Liver (tissue), 9 donors: Measurements from ENCODE around the gene RNF175. TPM values are rescaled to one million over a fixed set of nuclear protein-coding genes. Genes with fewer than 3 reads are reported as not detected.

Experiments
- DNase-seq: peaks from one replicate; pipeline ENCODE4 v3.0.0-alpha.2; 2017; ENCODE audit warnings: low spot score
- H3K27ac ChIP-seq, 2 donors: one replicate each; pipeline ENCODE4 v1.7.0; 2013; ENCODE audit warnings: inconsistent platforms in 2 of 2, low read length in 2 of 2, control low read depth in 1 of 2, low read depth in 1 of 2, mild to moderate bottlenecking in 1 of 2
- H3K27me3 ChIP-seq, 4 donors: one replicate each; pipeline versions ENCODE4 v1.6.1 to v1.7.0; 2013; ENCODE audit warnings: low read length in 3 of 4, inconsistent platforms in 1 of 4, mild to moderate bottlenecking in 1 of 4, moderate library complexity in 1 of 4; ENCODE audit not compliant: control insufficient read depth in 4 of 4, insufficient read depth in 4 of 4
- H3K36me3 ChIP-seq, 4 donors: one replicate each; pipeline versions ENCODE4 v1.6.1 to v1.7.0; 2013; ENCODE audit warnings: low read length in 3 of 4, mild to moderate bottlenecking in 3 of 4, low read depth in 1 of 4, moderate library complexity in 1 of 4; ENCODE audit not compliant: control insufficient read depth in 4 of 4, insufficient read depth in 3 of 4
- H3K4me1 ChIP-seq, 4 donors: one replicate each; pipeline versions ENCODE4 v1.6.1 to v1.7.0; 2013; ENCODE audit warnings: low read length in 3 of 4, mild to moderate bottlenecking in 3 of 4, moderate library complexity in 1 of 4; ENCODE audit not compliant: control insufficient read depth in 4 of 4, insufficient read depth in 4 of 4
- H3K4me3 ChIP-seq, 3 donors: one replicate each; pipeline versions ENCODE4 v1.6.1 to v1.7.0; 2013; ENCODE audit warnings: low read length in 3 of 3, control low read depth in 1 of 3, low read depth in 1 of 3, mild to moderate bottlenecking in 1 of 3
- H3K9ac ChIP-seq, 2 donors: one replicate each; pipeline ENCODE4 v1.7.0; 2013; ENCODE audit warnings: low read length in 2 of 2, mild to moderate bottlenecking in 2 of 2, moderate library complexity in 2 of 2, control low read depth in 1 of 2, low read depth in 1 of 2
- H3K9me3 ChIP-seq, 4 donors: one replicate each; pipeline versions ENCODE4 v1.6.1 to v1.7.0; 2013; ENCODE audit warnings: low read length in 3 of 4; ENCODE audit not compliant: control insufficient read depth in 4 of 4
- FOXA1 ChIP-seq: IDR thresholded peaks from 2 replicates; pipeline ENCODE4 v1.6.1; 2016; ENCODE audit warnings: antibody characterized with exemption
- FOXA2 ChIP-seq: IDR thresholded peaks from 2 replicates; pipeline ENCODE4 v1.6.1; 2016; ENCODE audit warnings: antibody characterized with exemption
- GABPA ChIP-seq, 2 donors: IDR thresholded peaks in 1 of 2; conservative IDR thresholded peaks in 1 of 2; 2 replicates each; pipeline ENCODE4 v1.6.1; 2016; ENCODE audit warnings: antibody characterized with exemption in 2 of 2, mild to moderate bottlenecking in 1 of 2, moderate library complexity in 1 of 2
- HNF4A ChIP-seq, 2 donors: conservative IDR thresholded peaks; 2 replicates each; pipeline ENCODE4 v1.6.1; 2016; ENCODE audit warnings: antibody characterized with exemption in 2 of 2, mild to moderate bottlenecking in 2 of 2
- HNF4G ChIP-seq: IDR thresholded peaks from 2 replicates; pipeline ENCODE4 v1.6.1; 2016; ENCODE audit warnings: antibody characterized with exemption
- JUND ChIP-seq, 2 donors: IDR thresholded peaks; 2 replicates each; pipeline ENCODE4 v1.6.1; 2016; ENCODE audit warnings: antibody characterized with exemption in 2 of 2
- NR2F2 ChIP-seq: IDR thresholded peaks from 2 replicates; pipeline ENCODE4 v1.6.1; 2016; ENCODE audit warnings: antibody characterized with exemption
- RAD21 ChIP-seq, 2 donors: IDR thresholded peaks; 2 replicates each; pipeline ENCODE4 v1.6.1; 2016; ENCODE audit warnings: antibody characterized with exemption in 2 of 2, mild to moderate bottlenecking in 2 of 2
- SP1 ChIP-seq: IDR thresholded peaks from 2 replicates; pipeline ENCODE4 v1.6.1; 2018; ENCODE audit warnings: antibody characterized with exemption, mild to moderate bottlenecking
- YY1 ChIP-seq: IDR thresholded peaks from 2 replicates; pipeline ENCODE4 v1.6.1; 2016; ENCODE audit warnings: antibody characterized with exemption, mild to moderate bottlenecking
- whole genome bisulfite sequencing: extraction: QIAGEN DNeasy Blood & Tissue Kit; methylation state at CpG from one replicate; pipeline ENCODE4 v1.1.7; 2013; 5-methylcytosine and 5-hydroxymethylcytosine counted together
- polyA plus RNA-seq, 2 donors: library from polyadenylated mRNA; stranded (reverse) in 1 of 2; unstranded in 1 of 2; fragments of 200-250 nt in 1 of 2; fragments of >200 nt in 1 of 2; fragmentation: Nextera tagmentation in 1 of 2; extraction: Ambion mirVana in 1 of 2; gene quantifications; one replicate each; pipeline versions ENCODE4 v1.2.1 to v1.2.3, GENCODE V29; 2013 to 2015
- total RNA-seq, 2 donors: library from RNA; depleted of rRNA; stranded (reverse); fragments of >200 nt; gene quantifications; one replicate each; pipeline ENCODE4 v1.2.3, GENCODE V29; 2014
- TF ChIP-seq, protein P1 (sequence below): IDR thresholded peaks from 2 replicates; pipeline ENCODE4 v1.6.1; 2016; ENCODE audit warnings: antibody characterized with exemption
- TF ChIP-seq, protein P2 (sequence below): fragments of 150-350 bp; IDR thresholded peaks from 2 replicates; pipeline ENCODE4 v1.5.1; 2017; ENCODE audit warnings: improper control_type of control experiment, low read depth, low read length; ENCODE audit not compliant: missing input control
- TF ChIP-seq, protein P3 (sequence below): IDR thresholded peaks from 2 replicates; pipeline ENCODE4 v1.6.1; 2016; ENCODE audit warnings: antibody characterized with exemption, mild to moderate bottlenecking
- donor health status: healthy.
- donor health status: healthy.
- donor health status: healthy.
- donor health status: healthy.
- donor health status: healthy.

Gene RNF175
- total and polyA plus RNA-seq, 4 donors: 0.08 to 0.65 (median 0.24) TPM; not detected in 1

DNA sequence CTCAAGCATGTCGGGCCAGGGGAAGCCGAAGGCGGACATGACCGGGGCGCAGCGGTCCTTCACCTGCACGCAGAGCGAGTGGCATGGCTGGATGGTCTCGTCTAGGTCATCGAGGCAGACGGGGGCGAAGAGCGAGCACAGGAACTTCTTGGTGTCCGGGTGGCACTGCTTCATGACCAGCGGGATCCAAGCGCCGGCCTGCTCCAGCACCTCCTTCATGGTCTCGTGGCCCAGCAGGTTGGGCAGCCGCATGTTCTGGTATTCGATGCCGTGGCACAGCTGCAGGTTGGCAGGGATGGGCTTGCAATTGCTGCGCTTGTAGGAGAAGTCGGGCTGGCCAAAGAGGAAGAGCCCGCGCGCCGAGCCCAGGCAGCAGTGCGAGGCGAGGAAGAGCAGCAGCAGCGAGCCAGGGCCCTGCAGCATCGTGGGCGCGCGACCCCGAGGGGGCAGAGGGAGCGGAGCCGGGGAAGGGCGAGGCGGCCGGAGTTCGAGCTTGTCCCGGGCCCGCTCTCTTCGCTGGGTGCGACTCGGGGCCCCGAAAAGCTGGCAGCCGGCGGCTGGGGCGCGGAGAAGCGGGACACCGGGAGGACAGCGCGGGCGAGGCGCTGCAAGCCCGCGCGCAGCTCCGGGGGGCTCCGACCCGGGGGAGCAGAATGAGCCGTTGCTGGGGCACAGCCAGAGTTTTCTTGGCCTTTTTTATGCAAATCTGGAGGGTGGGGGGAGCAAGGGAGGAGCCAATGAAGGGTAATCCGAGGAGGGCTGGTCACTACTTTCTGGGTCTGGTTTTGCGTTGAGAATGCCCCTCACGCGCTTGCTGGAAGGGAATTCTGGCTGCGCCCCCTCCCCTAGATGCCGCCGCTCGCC lies 28.8 kb upstream of the RNF175 start, which contains the start of gene SFRP2:
TSS of gene SFRP2 (minus strand) at position 671 of the 864 bp plus-strand sequence. CDS start at position 423, 248 bp downstream.
- no peak within 1 kb of the TSS for H3K27ac ChIP-seq
- peaks cover 13 to 40% (median 23%) of the 10 kb centered on the region in 4 donors for H3K4me1 ChIP-seq
- peak within 1 kb of the TSS in 1 of 3 donors; percentile 38 for H3K4me3 ChIP-seq
- DNase-seq: no peak
- 4% methylated on average over 72 of the region's 72 CpGs for WGBS
- H3K9me3 ChIP-seq: no peaks in the 10 kb centered on the region
- peaks cover 0 to 42% (median 22%) of the 10 kb centered on the region in 4 donors for H3K27me3 ChIP-seq
- no peaks in the 10 kb centered on the region for H3K36me3 ChIP-seq
- TF ChIP-seq FOXA1 (no peak), HNF4A (conservative IDR thresholded peaks at IDR 0.05) (no peak), NR2F2 (no peak), RAD21 (IDR thresholded peaks at IDR 0.05) (no peak), SP1 (no peak), HNF4G (no peak), YY1 (no peak), FOXA2 (no peak), JUND (IDR thresholded peaks at IDR 0.05) (no peak), GABPA (IDR thresholded peaks at IDR 0.05 in 1 of 2, conservative IDR thresholded peaks at IDR 0.05 in 1 of 2) (no peak)
- TF ChIP-seq, protein P1, sequence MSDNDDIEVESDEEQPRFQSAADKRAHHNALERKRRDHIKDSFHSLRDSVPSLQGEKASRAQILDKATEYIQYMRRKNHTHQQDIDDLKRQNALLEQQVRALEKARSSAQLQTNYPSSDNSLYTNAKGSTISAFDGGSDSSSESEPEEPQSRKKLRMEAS: no peak
- TF ChIP-seq, protein P2, sequence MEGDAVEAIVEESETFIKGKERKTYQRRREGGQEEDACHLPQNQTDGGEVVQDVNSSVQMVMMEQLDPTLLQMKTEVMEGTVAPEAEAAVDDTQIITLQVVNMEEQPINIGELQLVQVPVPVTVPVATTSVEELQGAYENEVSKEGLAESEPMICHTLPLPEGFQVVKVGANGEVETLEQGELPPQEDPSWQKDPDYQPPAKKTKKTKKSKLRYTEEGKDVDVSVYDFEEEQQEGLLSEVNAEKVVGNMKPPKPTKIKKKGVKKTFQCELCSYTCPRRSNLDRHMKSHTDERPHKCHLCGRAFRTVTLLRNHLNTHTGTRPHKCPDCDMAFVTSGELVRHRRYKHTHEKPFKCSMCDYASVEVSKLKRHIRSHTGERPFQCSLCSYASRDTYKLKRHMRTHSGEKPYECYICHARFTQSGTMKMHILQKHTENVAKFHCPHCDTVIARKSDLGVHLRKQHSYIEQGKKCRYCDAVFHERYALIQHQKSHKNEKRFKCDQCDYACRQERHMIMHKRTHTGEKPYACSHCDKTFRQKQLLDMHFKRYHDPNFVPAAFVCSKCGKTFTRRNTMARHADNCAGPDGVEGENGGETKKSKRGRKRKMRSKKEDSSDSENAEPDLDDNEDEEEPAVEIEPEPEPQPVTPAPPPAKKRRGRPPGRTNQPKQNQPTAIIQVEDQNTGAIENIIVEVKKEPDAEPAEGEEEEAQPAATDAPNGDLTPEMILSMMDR: no peak
- TF ChIP-seq, protein P3, sequence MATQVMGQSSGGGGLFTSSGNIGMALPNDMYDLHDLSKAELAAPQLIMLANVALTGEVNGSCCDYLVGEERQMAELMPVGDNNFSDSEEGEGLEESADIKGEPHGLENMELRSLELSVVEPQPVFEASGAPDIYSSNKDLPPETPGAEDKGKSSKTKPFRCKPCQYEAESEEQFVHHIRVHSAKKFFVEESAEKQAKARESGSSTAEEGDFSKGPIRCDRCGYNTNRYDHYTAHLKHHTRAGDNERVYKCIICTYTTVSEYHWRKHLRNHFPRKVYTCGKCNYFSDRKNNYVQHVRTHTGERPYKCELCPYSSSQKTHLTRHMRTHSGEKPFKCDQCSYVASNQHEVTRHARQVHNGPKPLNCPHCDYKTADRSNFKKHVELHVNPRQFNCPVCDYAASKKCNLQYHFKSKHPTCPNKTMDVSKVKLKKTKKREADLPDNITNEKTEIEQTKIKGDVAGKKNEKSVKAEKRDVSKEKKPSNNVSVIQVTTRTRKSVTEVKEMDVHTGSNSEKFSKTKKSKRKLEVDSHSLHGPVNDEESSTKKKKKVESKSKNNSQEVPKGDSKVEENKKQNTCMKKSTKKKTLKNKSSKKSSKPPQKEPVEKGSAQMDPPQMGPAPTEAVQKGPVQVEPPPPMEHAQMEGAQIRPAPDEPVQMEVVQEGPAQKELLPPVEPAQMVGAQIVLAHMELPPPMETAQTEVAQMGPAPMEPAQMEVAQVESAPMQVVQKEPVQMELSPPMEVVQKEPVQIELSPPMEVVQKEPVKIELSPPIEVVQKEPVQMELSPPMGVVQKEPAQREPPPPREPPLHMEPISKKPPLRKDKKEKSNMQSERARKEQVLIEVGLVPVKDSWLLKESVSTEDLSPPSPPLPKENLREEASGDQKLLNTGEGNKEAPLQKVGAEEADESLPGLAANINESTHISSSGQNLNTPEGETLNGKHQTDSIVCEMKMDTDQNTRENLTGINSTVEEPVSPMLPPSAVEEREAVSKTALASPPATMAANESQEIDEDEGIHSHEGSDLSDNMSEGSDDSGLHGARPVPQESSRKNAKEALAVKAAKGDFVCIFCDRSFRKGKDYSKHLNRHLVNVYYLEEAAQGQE: no peak
- H3K9ac ChIP-seq: no peak within 1 kb of the TSS

DNA sequence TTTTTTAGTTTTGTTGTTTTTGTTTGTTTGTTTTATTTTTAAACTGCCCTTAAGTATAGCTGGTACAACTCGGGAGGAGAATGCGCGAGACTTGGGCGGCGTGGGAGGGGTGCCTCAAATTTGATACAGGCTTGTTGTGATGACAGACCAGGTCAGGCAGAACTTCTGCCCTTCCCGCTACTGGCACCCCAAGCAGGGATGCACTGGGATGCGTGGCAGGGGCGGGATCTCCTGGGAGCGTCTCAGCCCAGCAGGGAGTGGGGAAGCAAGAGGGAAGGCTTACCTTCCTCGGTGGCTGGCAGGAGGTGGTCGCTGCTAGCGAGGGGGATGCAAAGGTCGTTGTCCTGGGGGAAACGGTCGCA lies 28.2 kb upstream of the RNF175 start:
- H3K9ac ChIP-seq: no peak overlapping the region
- TF ChIP-seq, protein P3: no peak
- TF ChIP-seq SP1 (no peak), NR2F2 (no peak), HNF4G (no peak)
- H3K36me3 ChIP-seq: no peaks in the 10 kb centered on the region
- H3K4me3 ChIP-seq: no peak overlapping the region
- no peak for DNase-seq
- H3K9me3 ChIP-seq: no peaks in the 10 kb centered on the region
- H3K27ac ChIP-seq: no peak overlapping the region
- peaks cover 0 to 46% (median 22%) of the 10 kb centered on the region in 4 donors for H3K27me3 ChIP-seq
- whole genome bisulfite sequencing: 4% methylated on average over 15 of the region's 15 CpGs
- H3K4me1 ChIP-seq: peaks cover 13 to 40% (median 23%) of the 10 kb centered on the region in 4 donors
